ENCODE measurements around the gene KIF16B.
"Not testable (repeated sequence)": the region's sequence is repeated elsewhere in the genome, so short reads cannot be mapped to it uniquely, and the experiment has no call there.

Gene KIF16B

GRCh38 chr20:16475225-16475624, 98.0 kb downstream of the KIF16B start:
- peak; percentile 67 for DNase-seq

DNA sequence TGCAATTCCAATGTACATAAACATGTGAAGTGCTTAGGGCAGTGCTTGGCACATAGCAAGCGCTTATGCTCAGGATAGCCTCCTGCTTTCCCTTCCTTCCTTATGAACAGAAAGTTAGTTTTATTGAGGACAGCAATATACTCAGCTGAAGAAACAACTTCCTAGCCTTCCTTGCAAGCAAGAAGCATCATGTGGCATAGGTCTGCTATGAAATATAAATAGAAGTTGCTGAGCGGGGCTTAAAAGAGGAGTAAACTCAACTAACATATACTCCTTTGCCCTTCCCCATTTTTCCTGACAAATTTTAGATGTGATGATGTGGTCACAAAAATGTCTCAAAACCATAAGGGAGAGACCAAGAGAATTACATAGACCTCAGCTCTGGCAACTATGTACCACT, 98.9 kb downstream of the KIF16B start:
- DNase-seq: no peak

GRCh38 chr20:16472045-16472872, 101.0 kb downstream of the KIF16B start:
- peak; percentile 9 for DNase-seq

GRCh38 chr20:16469395-16469905, 103.8 kb downstream of the KIF16B start:
- DNase-seq: no peak

- peak; percentile 16 for DNase-seq
Measured at GRCh38 chr20:16462711-16463110, 110.5 kb downstream of the KIF16B start.

DNA sequence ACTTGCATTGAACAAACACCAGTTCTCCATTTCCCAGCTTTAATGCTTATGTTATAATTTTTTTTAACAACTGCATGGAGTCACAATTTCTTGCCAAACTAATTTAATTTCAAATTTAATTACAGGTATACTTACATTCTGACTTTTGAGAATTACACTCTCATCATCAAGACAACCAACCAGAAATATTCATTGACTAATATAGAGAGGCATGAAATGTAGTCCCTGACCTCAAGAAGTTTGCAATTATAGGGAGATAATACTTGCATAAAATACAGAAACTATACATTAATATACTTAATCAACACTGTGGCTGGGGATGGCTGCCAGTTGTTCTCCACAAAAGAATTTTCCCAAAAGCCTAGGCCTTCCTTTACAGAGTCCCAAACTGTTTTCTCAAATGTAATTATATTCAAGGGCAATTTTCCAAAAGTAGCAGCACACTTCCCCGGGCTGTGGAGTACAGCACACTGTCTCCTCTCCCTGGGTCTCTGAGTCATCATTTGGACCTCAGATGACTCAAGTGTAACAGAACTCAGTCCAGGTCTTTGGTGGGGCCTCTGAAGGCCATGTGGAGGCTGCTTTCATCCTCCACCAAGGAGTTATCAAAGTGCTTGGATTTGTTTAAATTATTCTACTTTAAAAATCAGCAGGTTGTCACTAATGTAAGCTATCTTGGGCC, 114.1 kb downstream of the KIF16B start:
- DNase-seq: no peak

- DNase-seq: no peak
Measured at GRCh38 chr20:16457514-16457913, 115.7 kb downstream of the KIF16B start.

- no peak for DNase-seq
Measured at GRCh38 chr20:16455324-16455723, 117.9 kb downstream of the KIF16B start.

GRCh38 chr20:16451982-16452381, 121.3 kb downstream of the KIF16B start:
- no peak for DNase-seq

DNA sequence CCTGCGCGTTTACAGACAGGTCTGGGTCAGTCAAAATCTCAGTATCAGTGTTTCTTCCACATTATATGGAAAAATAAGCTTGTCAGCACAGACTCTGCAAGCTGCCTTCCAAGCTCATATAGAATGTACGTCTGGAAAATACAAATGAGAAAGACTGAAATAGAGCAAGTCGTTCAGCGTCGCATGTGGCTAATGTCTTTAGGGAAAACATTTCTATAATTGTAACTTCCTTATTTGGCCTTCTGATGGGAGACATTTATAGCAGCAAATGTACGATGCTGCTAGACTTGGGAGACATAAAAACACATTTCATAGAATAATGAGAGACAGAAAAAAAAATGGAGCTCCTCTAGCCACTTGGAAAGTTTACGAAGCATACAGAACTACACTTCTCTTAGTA, 122.2 kb downstream of the KIF16B start:
- no peak for DNase-seq

DNA sequence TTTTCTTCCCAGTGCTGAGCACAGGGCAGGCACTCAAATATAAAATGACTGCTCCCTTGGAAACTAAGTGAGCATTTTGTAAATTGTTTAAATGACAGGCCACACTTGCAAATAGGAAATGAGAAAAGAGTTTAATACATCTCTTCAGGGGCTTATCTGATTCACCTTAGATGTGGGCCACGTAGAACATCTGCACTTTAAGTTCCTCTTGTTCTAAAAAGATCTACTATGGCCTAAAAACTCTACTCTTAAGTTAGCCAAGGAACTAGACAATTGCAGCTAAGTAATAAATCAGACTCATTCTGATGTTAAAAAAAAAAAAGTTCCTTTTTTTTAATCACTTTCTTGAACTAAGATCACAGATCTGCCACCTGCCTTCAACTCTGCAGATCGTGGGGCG, 126.3 kb downstream of the KIF16B start:
- DNase-seq: no peak

GRCh38 chr20:16446246-16446645, 127.0 kb downstream of the KIF16B start:
- no peak for DNase-seq

- no peak for DNase-seq
Measured at GRCh38 chr20:16445482-16445881, 127.8 kb downstream of the KIF16B start.

DNA sequence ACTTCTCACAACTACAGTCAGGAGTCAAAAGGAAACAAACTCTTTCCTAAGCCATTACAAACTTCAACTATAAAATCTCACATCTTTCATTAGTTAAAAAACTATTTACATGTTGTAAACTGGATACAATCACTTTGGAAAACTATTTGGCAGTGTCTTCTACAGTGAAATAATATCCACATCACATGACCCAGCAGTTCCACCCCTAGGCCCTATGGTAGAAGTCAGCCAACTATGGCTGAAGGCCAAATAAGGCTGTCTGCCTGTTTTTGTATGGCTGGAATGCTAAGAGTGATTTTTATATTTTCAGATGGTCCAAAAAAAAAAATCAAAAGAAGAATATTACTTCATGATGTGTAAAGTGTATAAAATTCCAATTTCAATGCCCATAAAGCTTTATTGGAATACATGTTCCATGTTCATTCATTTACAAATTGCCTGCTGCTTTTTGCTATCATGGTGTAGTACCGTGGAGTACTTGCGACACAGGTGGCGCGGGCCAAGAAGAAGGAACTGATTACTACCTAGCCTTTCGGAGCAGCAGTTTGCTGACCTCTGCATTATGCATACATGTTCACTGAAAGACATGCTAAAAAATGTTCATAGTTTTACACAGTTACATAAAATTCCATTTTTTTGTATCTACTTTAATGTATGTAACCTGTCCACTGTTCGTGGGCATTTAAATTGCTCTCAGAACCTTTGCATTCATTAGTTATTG, 129.0 kb downstream of the KIF16B start:
- DNase-seq: no peak

DNA sequence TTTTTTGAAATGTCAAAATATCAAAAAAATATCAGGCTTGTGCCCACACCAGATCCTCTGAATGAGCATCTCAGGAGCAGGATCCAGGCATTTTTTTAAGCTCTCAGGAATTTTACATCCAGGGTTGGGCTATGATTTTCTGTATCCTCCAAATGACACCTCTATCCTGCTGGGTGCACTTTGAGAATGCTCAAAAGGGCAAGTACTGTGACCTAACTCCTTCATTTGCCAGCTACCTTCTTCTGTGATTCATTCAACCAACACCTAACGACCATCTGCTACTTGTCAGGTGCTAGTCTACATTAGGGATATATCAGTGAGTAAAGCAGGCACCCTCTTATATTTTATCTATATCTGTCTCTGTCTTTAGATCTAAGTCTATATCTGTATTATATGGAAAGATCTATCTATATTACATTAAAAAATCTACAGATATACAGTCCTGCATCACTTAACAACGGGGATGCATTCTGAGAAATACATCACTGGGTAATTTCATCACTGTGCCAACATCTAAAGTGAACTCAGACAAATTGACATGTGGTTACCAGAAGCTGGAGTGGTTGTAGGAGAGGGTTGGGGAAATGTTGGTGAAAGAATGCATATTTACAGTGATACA, 131.6 kb downstream of the KIF16B start:
- no peak for DNase-seq

- no peak for DNase-seq
Measured at GRCh38 chr20:16440686-16441085, 132.6 kb downstream of the KIF16B start.

- DNase-seq: not testable (repeated sequence)
Measured at GRCh38 chr20:16439540-16439939, 133.7 kb downstream of the KIF16B start.

DNA sequence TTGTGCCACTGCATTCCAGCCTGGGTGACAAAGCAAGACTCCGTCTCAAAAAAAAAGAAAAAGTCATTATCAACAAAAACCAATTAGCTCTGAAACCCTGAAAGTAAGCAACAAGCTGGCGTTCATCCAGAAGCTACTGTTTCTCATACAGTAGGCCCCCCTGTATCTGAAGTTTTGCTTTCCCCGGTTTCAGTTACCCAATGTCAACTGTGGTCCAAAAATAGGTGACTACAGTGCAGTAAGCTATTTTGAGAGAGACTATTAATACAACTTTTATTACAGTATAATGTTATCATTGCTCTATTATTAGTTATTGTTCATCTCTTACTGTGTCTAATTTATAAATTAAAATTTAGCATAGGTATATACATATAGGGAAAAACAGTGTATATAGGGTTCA, 135.1 kb downstream of the KIF16B start:
- no peak for DNase-seq

DNA sequence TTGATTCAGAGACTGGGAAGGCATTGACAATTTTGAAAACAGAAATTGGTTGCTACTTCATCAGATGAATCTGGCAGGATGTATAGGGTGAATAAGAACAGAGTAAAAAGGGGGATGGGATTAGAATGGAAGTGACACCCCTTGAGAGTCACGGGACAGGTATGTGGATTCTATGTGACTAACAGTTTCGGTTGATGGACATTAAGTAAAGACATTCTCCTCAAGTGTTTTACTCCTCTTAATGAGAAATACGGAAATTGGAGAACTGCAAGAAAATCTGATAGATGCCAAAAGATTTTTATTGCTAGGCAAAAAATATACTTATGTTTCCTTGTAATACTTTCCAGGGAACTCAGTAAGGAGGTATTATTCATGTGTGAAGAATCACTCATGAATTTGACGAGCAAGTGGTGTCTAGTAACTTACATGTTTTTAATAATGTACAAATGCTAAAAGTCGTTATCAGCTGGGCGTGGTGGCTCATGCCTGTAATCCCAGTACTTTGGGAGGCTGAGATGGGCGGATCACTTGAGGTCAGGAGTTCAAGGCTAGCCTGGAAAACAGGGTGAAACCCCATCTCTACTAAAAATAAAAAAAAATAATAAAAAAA, 135.8 kb downstream of the KIF16B start:
- DNase-seq: no peak

GRCh38 chr20:16434062-16434664, 139.1 kb downstream of the KIF16B start:
- DNase-seq: peak; percentile 72

GRCh38 chr20:16433293-16433580, 140.0 kb downstream of the KIF16B start:
- DNase-seq: no peak
